Fibroblast of villous mesenchyme (primary cell): ENCODE data around the gene CPHXL. TPM values are rescaled to one million over a fixed set of nuclear protein-coding genes. Genes with fewer than 3 reads are reported as not detected.

Source experiments
- DNase-seq: peaks from one replicate; pipeline ENCODE4 v3.0.0-alpha.2; 2010; ENCODE audit warnings: low read depth
- H3K4me3 ChIP-seq: 2 replicates; pipeline ENCODE4 v1.5.1; 2011; ENCODE audit warnings: low read depth, mild to moderate bottlenecking, low read length
- total RNA-seq: library from RNA; depleted of rRNA; stranded (reverse); fragments of >200 nt; gene quantifications from 2 replicates; pipeline ENCODE4 v1.2.3, GENCODE V29; 2012
- TF ChIP-seq, protein P1 (sequence below): IDR thresholded peaks from 2 replicates; pipeline ENCODE4 v1.5.1; 2012; ENCODE audit warnings: low read depth, mild to moderate bottlenecking, low read length; ENCODE audit not compliant: insufficient read depth

Gene CPHXL
- not detected in 2 replicates for total RNA-seq

GRCh38 chr16:75726390-75726789 is at the start of gene CPHXL:
Gene CPHXL, minus strand, starts transcription at chr16:75726490. Its CDS starts 48 bp downstream, at chr16:75726442.
- no peak for DNase-seq
- H3K4me3 ChIP-seq: no peak within 1 kb of the TSS
- TF ChIP-seq, protein P1, sequence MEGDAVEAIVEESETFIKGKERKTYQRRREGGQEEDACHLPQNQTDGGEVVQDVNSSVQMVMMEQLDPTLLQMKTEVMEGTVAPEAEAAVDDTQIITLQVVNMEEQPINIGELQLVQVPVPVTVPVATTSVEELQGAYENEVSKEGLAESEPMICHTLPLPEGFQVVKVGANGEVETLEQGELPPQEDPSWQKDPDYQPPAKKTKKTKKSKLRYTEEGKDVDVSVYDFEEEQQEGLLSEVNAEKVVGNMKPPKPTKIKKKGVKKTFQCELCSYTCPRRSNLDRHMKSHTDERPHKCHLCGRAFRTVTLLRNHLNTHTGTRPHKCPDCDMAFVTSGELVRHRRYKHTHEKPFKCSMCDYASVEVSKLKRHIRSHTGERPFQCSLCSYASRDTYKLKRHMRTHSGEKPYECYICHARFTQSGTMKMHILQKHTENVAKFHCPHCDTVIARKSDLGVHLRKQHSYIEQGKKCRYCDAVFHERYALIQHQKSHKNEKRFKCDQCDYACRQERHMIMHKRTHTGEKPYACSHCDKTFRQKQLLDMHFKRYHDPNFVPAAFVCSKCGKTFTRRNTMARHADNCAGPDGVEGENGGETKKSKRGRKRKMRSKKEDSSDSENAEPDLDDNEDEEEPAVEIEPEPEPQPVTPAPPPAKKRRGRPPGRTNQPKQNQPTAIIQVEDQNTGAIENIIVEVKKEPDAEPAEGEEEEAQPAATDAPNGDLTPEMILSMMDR: no peak

- TF ChIP-seq, protein P1: no peak
- no peak for DNase-seq
- no peak overlapping the region for H3K4me3 ChIP-seq
Observed at GRCh38 chr16:75774197-75774596, 47.9 kb upstream of the CPHXL start.

- no peak overlapping the region for H3K4me3 ChIP-seq
- no peak for DNase-seq
- TF ChIP-seq, protein P1: no peak
Observed at GRCh38 chr16:75770051-75770450, 43.8 kb upstream of the CPHXL start.

- no peak overlapping the region for H3K4me3 ChIP-seq
- DNase-seq: peak; percentile 70
- TF ChIP-seq, protein P1: peak; percentile 89
Observed at GRCh38 chr16:75764154-75764768, 38.0 kb upstream of the CPHXL start.

DNA sequence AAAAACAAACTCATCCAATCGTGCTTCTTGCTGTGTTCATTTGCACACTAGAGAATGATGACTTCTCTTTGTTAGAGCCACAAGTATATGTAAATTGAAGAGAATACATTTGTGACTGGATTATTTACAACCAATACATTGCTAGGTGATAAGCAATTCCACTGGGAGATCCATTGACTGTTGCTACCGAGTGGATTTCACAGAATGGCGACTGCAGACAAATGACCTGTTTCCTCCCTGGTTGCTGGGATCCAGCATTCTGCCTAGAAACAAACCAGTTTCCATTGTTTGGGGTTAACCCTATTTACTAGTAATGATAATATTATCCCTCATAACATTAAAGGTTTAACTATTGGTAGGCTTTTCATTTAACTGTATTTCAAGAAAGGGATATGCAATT is 36.9 kb upstream of the CPHXL start:
- TF ChIP-seq, protein P1: no peak
- no peak for DNase-seq

DNA sequence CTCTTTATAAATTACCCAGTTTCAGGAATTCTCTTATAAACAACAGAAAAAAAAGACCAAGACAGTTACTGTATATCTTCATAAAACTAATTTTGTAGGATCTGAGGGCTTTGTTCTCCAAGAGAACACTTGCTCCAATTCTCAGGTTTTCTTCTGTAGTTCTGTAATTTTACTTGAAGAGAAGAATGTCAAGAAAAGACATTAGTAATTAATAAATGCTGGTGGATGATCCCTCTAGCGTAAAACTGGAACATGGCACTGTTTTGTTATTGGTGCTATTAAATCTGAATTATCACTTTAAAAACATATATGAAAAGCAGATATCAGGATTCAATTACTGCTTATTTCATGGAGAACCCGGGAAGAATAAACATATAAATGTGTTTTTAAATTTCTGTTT is 36.5 kb upstream of the CPHXL start:
- H3K4me3 ChIP-seq: no peak overlapping the region
- DNase-seq: no peak
- TF ChIP-seq, protein P1: no peak

More for the DNA sequence above, 36.9 kb upstream of the CPHXL start:
- no peak overlapping the region for H3K4me3 ChIP-seq

DNA sequence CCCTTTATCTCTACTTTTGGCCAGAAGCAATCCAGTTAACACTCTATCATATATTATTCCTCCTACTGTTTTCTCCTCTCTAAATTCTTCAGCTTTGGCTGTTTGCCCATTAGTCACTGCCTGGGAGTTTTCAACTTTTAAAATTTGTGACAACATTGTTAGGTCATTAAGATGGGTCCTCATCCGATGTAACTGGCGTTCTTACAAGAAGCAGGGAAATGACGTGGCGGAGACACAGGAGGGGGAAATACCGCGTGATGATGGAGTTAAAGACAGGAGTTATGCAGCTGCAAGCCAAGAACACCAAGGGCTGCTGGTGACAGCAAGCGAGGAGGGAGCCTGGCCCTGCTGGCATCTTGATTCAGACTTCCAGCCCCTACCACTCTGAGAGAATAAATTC is 34.8 kb upstream of the CPHXL start:
- DNase-seq: peak; percentile 8
- TF ChIP-seq, protein P1: no peak
- no peak overlapping the region for H3K4me3 ChIP-seq
